Keratinocyte (primary cell): ENCODE measurements around the gene HTR3E. TPM values are rescaled to one million over a fixed set of nuclear protein-coding genes. Genes with fewer than 3 reads are reported as not detected.

Experiments
- DNase-seq: peaks from one replicate; pipeline ENCODE4 v3.0.0-alpha.2; 2011; ENCODE audit warnings: low read depth, missing footprints, low spot score
- FAIRE-seq: peaks from 2 replicates; lab custom pipeline; 2011; peaks lifted over from hg19 to GRCh38; lab: Jason Lieb, UNC
- H2AFZ ChIP-seq: 2 replicates; pipeline ENCODE4 v1.6.0; 2012; ENCODE audit warnings: low read length, control low read depth, inconsistent platforms; ENCODE audit not compliant: control insufficient read depth
- H3K27ac ChIP-seq: 2 replicates; pipeline ENCODE4 v1.5.1; 2011; ENCODE audit warnings: low read length; ENCODE audit not compliant: control insufficient read depth, insufficient read depth
- H3K27me3 ChIP-seq: 3 replicates; pipeline ENCODE4 v1.6.0; 2011; ENCODE audit warnings: low read length; ENCODE audit not compliant: control insufficient read depth, insufficient read depth; ENCODE audit errors: extremely low read depth
- H3K36me3 ChIP-seq, 2 experiments: 2 replicates in 1 of 2; 3 replicates in 1 of 2; pipeline ENCODE4 v1.5.1; 2011; ENCODE audit warnings: low read length in 2 of 2, mild to moderate bottlenecking in 1 of 2; ENCODE audit not compliant: control insufficient read depth in 2 of 2, insufficient read depth in 2 of 2; ENCODE audit errors: extremely low read depth in 1 of 2
- H3K4me1 ChIP-seq: 3 replicates; pipeline ENCODE4 v1.5.1; 2011; ENCODE audit warnings: low read length; ENCODE audit not compliant: control insufficient read depth, insufficient read depth; ENCODE audit errors: extremely low read depth
- H3K4me2 ChIP-seq: 3 replicates; pipeline ENCODE4 v1.6.0; 2011; ENCODE audit warnings: low read depth, low read length; ENCODE audit not compliant: control insufficient read depth, insufficient read depth; ENCODE audit errors: extremely low read depth
- H3K4me3 ChIP-seq, 3 experiments: fragments of 200-600 bp in 1 of 3; sonication (generic) in 1 of 3; 2 replicates in 2 of 3; 3 replicates in 1 of 3; pipeline ENCODE4 v1.5.1; 2011 to 2016; ENCODE audit warnings: low read length in 3 of 3, mild to moderate bottlenecking in 3 of 3, control low read depth in 2 of 3, inconsistent platforms in 1 of 3, low read depth in 1 of 3, mixed read lengths in 1 of 3, mixed run types in 1 of 3, moderate library complexity in 1 of 3; ENCODE audit not compliant: control insufficient read depth in 2 of 3, insufficient read depth in 2 of 3; ENCODE audit errors: extremely low read depth in 1 of 3
- H3K79me2 ChIP-seq: 2 replicates; pipeline ENCODE4 v1.6.0; 2012; ENCODE audit warnings: low read length; ENCODE audit not compliant: control insufficient read depth, insufficient read depth
- H3K9ac ChIP-seq: 3 replicates; pipeline ENCODE4 v1.6.0; 2011; ENCODE audit warnings: low read length; ENCODE audit not compliant: control insufficient read depth, insufficient read depth; ENCODE audit errors: extremely low read depth
- H3K9me1 ChIP-seq: 3 replicates; pipeline ENCODE4 v1.6.0; 2011; ENCODE audit warnings: low read length; ENCODE audit not compliant: control insufficient read depth, insufficient read depth; ENCODE audit errors: extremely low read depth
- H3K9me3 ChIP-seq: 2 replicates; pipeline ENCODE4 v1.5.1; 2012; ENCODE audit warnings: low read depth, low read length; ENCODE audit not compliant: control insufficient read depth
- H4K20me1 ChIP-seq: 3 replicates; pipeline ENCODE4 v1.6.0; 2011; ENCODE audit warnings: low read length; ENCODE audit not compliant: control insufficient read depth, insufficient read depth; ENCODE audit errors: extremely low read depth
- EZH2 ChIP-seq: IDR thresholded peaks from one replicate; pipeline ENCODE4 v1.6.1; 2012; ENCODE audit warnings: inconsistent platforms, mild to moderate bottlenecking, low read length, moderate library complexity
- dilution Hi-C: fragments of 300-500 bp; cut with MboI; formaldehyde crosslinking; loops from one replicate; pipeline ENCODE4 v1.7.0; 2020; ENCODE audit warnings: low sequenced_read_pairs; ENCODE audit not compliant: extremely low pct_ligation_motif_present
- polyA plus RNA-seq, 5 experiments: library from polyadenylated mRNA; depleted of rRNA in 3 of 5; stranded (reverse) in 3 of 5; stranded (forward) in 1 of 5; unstranded in 1 of 5; fragments of >200 nt; gene quantifications; 1 replicate in 1 of 5; 2 replicates in 3 of 5; 3 replicates in 1 of 5; pipeline versions ENCODE4 v1.2.1 to v1.2.3, GENCODE V29; 2011 to 2012; ENCODE audit warnings: missing spikeins in 2 of 5, low read depth in 1 of 5, low replicate concordance in 1 of 5
- small RNA-seq, 3 experiments: library from RNA; depleted of rRNA; stranded (forward); fragments of <200 nt; gene quantifications; one replicate each; pipeline ENCODE3, GENCODE V24; 2012; ENCODE audit warnings: low read depth in 3 of 3, low replicate concordance in 1 of 3; ENCODE audit not compliant: insufficient read length in 3 of 3
- TF ChIP-seq, protein P1 (sequence below), 3 experiments: IDR thresholded peaks in 1 of 3; conservative IDR thresholded peaks in 1 of 3; optimal IDR thresholded peaks in 1 of 3; 2 replicates in 2 of 3; 3 replicates in 1 of 3; pipeline versions ENCODE3 to v1.5.1; 2011; ENCODE audit warnings: low read length in 3 of 3, mild to moderate bottlenecking in 3 of 3, moderate library complexity in 2 of 3, control low read depth in 1 of 3, inconsistent platforms in 1 of 3; ENCODE audit not compliant: insufficient read depth in 2 of 3; ENCODE audit errors: extremely low read depth in 1 of 3

Gene HTR3E
- polyA plus RNA-seq, 1 donor (not counting 4 experiments of a cell fraction or from before 2014, with no cell fraction given) = not detected

DNA sequence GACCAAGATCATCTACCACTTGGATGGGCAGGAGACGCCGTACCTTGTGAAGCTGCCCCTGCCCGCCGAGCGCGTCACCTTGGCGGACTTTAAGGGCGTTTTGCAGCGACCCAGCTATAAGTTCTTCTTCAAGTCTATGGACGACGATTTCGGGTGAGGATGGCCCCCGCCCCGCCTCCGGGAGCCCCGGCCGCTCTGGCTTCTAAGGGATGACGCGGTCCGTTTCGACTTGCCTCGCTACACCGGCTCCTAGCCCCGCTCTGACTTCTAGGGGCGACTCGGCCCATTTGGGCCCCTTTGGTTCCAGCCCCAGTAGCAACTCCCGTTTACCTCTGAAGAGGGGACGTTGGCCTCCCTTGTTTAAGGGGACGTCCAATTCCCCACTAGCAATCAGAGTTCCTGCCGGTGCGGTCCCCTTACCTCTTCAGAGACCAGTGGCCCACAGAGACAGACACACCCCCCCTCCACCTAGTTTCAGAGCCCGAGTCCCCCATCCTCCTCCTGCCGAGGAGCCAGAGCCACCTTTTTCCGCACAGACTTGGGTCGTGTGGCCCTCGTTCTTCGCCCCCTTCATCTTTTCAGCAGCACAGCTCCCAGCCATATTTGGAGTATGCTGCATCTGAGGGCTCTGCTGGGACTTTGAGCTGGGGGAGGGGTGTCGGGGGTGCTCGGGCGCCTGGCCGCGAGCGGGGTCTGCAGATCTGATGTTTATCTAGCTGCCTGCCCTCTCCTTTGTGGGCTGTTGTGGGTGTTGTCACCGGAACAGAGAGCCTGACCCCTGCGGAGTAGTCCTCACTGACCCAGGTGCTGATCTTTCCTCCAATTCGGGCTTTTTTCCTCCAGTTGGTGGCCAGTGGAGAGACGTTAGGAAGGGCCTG is 59.0 kb downstream of the HTR3E start:
- H3K27ac ChIP-seq = peak overlapping the region; percentile 66
- no peaks in the 10 kb centered on the region for H4K20me1 ChIP-seq
- no peak for DNase-seq
- H3K36me3 ChIP-seq = peaks cover 0 to 2% of the 10 kb centered on the region in 2 experiments
- dilution Hi-C loops = no loop called here
- H3K4me3 ChIP-seq = peak overlapping the region; percentile 80 to 97 (median 94)
- FAIRE-seq = no peak
- peak overlapping the region; percentile 98 for H3K4me2 ChIP-seq
- H3K27me3 ChIP-seq = no peaks in the 10 kb centered on the region
- H3K9me1 ChIP-seq = no peaks in the 10 kb centered on the region
- TF ChIP-seq, protein P1, sequence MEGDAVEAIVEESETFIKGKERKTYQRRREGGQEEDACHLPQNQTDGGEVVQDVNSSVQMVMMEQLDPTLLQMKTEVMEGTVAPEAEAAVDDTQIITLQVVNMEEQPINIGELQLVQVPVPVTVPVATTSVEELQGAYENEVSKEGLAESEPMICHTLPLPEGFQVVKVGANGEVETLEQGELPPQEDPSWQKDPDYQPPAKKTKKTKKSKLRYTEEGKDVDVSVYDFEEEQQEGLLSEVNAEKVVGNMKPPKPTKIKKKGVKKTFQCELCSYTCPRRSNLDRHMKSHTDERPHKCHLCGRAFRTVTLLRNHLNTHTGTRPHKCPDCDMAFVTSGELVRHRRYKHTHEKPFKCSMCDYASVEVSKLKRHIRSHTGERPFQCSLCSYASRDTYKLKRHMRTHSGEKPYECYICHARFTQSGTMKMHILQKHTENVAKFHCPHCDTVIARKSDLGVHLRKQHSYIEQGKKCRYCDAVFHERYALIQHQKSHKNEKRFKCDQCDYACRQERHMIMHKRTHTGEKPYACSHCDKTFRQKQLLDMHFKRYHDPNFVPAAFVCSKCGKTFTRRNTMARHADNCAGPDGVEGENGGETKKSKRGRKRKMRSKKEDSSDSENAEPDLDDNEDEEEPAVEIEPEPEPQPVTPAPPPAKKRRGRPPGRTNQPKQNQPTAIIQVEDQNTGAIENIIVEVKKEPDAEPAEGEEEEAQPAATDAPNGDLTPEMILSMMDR (optimal IDR thresholded peaks at IDR 0.05 in 1 of 3, IDR thresholded peaks at IDR 0.05 in 1 of 3, conservative IDR thresholded peaks at IDR 0.05 in 1 of 3; ENCODE audit: extremely low read depth in 1 of 3, insufficient read depth in 2 of 3, low read length in 3 of 3) = no peak
- no peak for TF ChIP-seq EZH2
- H2AFZ ChIP-seq = peak overlapping the region; percentile 83
- peak overlapping the region; percentile 85 for H3K9ac ChIP-seq
- H3K9me3 ChIP-seq = no peaks in the 10 kb centered on the region
- H3K4me1 ChIP-seq = peaks cover 5% of the 10 kb centered on the region
- peaks cover 50% of the 10 kb centered on the region for H3K79me2 ChIP-seq

DNA sequence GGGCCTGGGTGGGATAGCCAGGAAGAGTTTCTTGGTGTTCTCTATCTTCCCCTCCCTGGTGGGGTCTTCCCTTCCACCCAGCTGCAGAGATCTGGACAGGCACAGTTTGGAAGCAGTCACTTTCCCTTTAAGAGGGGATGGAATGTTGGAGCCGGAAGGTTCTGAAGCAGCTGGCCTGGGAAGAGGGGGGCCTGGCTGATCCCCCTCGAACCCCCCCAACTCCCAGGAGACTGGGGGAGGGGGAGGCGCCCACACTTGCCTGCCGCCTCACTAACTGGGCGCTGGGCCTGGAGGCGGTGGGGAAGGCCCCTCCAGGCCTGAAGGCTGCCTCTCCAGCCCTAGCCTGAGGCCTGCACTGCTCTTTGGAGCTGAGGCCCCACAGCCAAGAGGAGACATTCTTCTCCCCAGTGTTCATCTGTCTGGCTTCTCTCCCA is 59.7 kb downstream of the HTR3E start:
- peaks cover 51% of the 10 kb centered on the region for H3K79me2 ChIP-seq
- dilution Hi-C loops = no loop called here
- peaks cover 5% of the 10 kb centered on the region for H3K4me1 ChIP-seq
- no peaks in the 10 kb centered on the region for H3K9me1 ChIP-seq
- H3K27me3 ChIP-seq = no peaks in the 10 kb centered on the region
- FAIRE-seq (no peak), DNase-seq (no peak)
- peak overlapping the region; percentile 80 to 97 (median 94) for H3K4me3 ChIP-seq
- H3K27ac ChIP-seq = peak overlapping the region; percentile 66
- peak overlapping the region; percentile 85 for H3K9ac ChIP-seq
- H3K4me2 ChIP-seq = peak overlapping the region; percentile 98
- no peak for TF ChIP-seq EZH2
- TF ChIP-seq, protein P1 (optimal IDR thresholded peaks at IDR 0.05 in 1 of 3, IDR thresholded peaks at IDR 0.05 in 1 of 3, conservative IDR thresholded peaks at IDR 0.05 in 1 of 3; ENCODE audit: extremely low read depth in 1 of 3, insufficient read depth in 2 of 3, low read length in 3 of 3) = no peak
- H4K20me1 ChIP-seq = no peaks in the 10 kb centered on the region
- H2AFZ ChIP-seq = no peak overlapping the region
- no peaks in the 10 kb centered on the region for H3K9me3 ChIP-seq
- peaks cover 0 to 2% of the 10 kb centered on the region in 2 experiments for H3K36me3 ChIP-seq

Small RNAs within 50 kb of the gene (small RNA-seq; reads per million reads assigned to genes)
- gene RF00019 = 0 reads per million in 3 experiments

Other genes with a start within 250 kb of the HTR3E start
- gene PARL, start 212.2 kb upstream of the HTR3E start, polyA plus RNA-seq = 52.2 to 68.9 TPM (median 61.4 TPM) in 3 replicates
- gene ABCC5, start 79.2 kb upstream of the HTR3E start, polyA plus RNA-seq = 22.3 to 30.3 TPM (median 28.7 TPM) in 3 replicates
- gene HTR3D, start 65.3 kb upstream of the HTR3E start, polyA plus RNA-seq = not detected in 3 replicates
- not detected in 3 replicates for gene HTR3C, start 44.0 kb upstream of the HTR3E start, polyA plus RNA-seq
- 31.9 to 37.9 TPM (median 33.7 TPM) in 3 replicates for gene EIF2B5, start 38.3 kb downstream of the HTR3E start, polyA plus RNA-seq
- 16.0 to 21.9 TPM (median 18.5 TPM) in 3 replicates for gene DVL3, start 58.3 kb downstream of the HTR3E start, polyA plus RNA-seq
- 431 to 520 TPM (median 443 TPM) in 3 replicates for gene AP2M1, start 77.8 kb downstream of the HTR3E start, polyA plus RNA-seq
- gene ABCF3, start 89.1 kb downstream of the HTR3E start, polyA plus RNA-seq = 39.2 to 53.8 TPM (median 43.5 TPM) in 3 replicates
- gene VWA5B2, start 132.5 kb downstream of the HTR3E start, polyA plus RNA-seq = not detected in 3 replicates
- gene ALG3, start 151.9 kb downstream of the HTR3E start, polyA plus RNA-seq = 44.4 to 49.6 TPM (median 48.2 TPM) in 3 replicates
- gene EEF1AKMT4, start 152.6 kb downstream of the HTR3E start, polyA plus RNA-seq = 10.8 to 18.6 TPM (median 13.2 TPM) in 3 replicates
- gene CAMK2N2, start 164.5 kb downstream of the HTR3E start, polyA plus RNA-seq = 0.06 to 0.29 TPM (median 0.18 TPM) in 3 replicates
- not detected in 3 replicates for gene ECE2, start 179.0 kb downstream of the HTR3E start, polyA plus RNA-seq
- 515 to 703 TPM (median 593 TPM) in 3 replicates for gene PSMD2, start 202.2 kb downstream of the HTR3E start, polyA plus RNA-seq
- gene EIF4G1, start 217.5 kb downstream of the HTR3E start, polyA plus RNA-seq = 217 to 467 TPM (median 225 TPM) in 3 replicates
- 10.8 to 17.4 TPM (median 12.1 TPM) in 3 replicates for gene FAM131A, start 240.5 kb downstream of the HTR3E start, polyA plus RNA-seq